GM19438 (cell line): ENCODE results near the gene CPSF6.
"Not testable (repeated sequence)": the region's sequence is repeated elsewhere in the genome, so short reads cannot be mapped to it uniquely, and the experiment has no call there.

ENCODE experiments used
- ATAC-seq: cut with Tn5 transposase; IDR thresholded peaks from one replicate; pipeline ENCODE4 v1.9.1; 2021; ENCODE audit warnings: low read depth; ENCODE audit not compliant: unreplicated experiment

The CPSF6 gene

GRCh38 chr12:69317233-69317632 lies 77.9 kb downstream of the CPSF6 start:
- ATAC-seq, result not testable (repeated sequence)

- no peak for ATAC-seq
These were observed 78.9 kb downstream of the CPSF6 start for GRCh38 chr12:69318225-69318624.

- no peak for ATAC-seq
These were observed 82.0 kb downstream of the CPSF6 start for GRCh38 chr12:69321351-69321750.
